ENCODE data around the gene MUC12. TPM values are rescaled to one million over a fixed set of nuclear protein-coding genes. Genes with fewer than 3 reads are reported as not detected.
A peak's percentile ranks its signal among the peaks of the same experiment; 100 is the strongest.

The MUC12 gene
- total RNA-seq, 4 donors from 2014 or later, result 4.8 to 31.8 (median 9.0) TPM

GRCh38 chr7:100967292-100967863 is 2.0 kb upstream of the MUC12 start:
- no peak for TF ChIP-seq POLR2A (IDR thresholded peaks at IDR 0.05)
- no peak for TF ChIP-seq CTCF (IDR thresholded peaks at IDR 0.05)
- DNase-seq, result peak in 1 of 3 donors; percentile 60
- Histone ChIP-seq H3K9me3 (no peaks in the 10 kb centered on the region), H3K27ac (peak overlapping the region in 3 of 4 donors; percentile 70 to 85 (median 73)), H3K27me3 (peaks cover 0 to 28% of the 10 kb centered on the region in 2 donors), H3K4me3 (peak overlapping the region in 3 of 4 donors; percentile 28 to 62 (median 46)), H3K4me1 (peaks cover 0 to 33% (median 8%) of the 10 kb centered on the region in 4 donors), H3K36me3 (peaks cover 0 to 14% (median 0%) of the 10 kb centered on the region in 3 donors)

GRCh38 chr7:100968031-100968430 is 1.3 kb upstream of the MUC12 start:
- peak overlapping the region in 2 of 4 donors; percentile 5 to 85 for H3K27ac ChIP-seq
- H3K4me1 ChIP-seq, result peaks cover 0 to 33% (median 8%) of the 10 kb centered on the region in 4 donors
- TF ChIP-seq CTCF (IDR thresholded peaks at IDR 0.05) (no peak), POLR2A (IDR thresholded peaks at IDR 0.05) (no peak)
- peaks cover 0 to 28% of the 10 kb centered on the region in 2 donors for H3K27me3 ChIP-seq
- no peak for DNase-seq
- H3K9me3 ChIP-seq, result no peaks in the 10 kb centered on the region
- peak overlapping the region in 1 of 4 donors; percentile 46 for H3K4me3 ChIP-seq
- H3K36me3 ChIP-seq, result peaks cover 0 to 14% (median 0%) of the 10 kb centered on the region in 3 donors

GRCh38 chr7:100968650-100969049 is 715 bp upstream of the MUC12 start:
- Histone ChIP-seq H3K4me3 (peak overlapping the region in 2 of 4 donors; percentile 2), H3K27ac (peak overlapping the region in 3 of 4 donors; percentile 5 to 49 (median 23)), H3K4me1 (peaks cover 0 to 33% (median 8%) of the 10 kb centered on the region in 4 donors), H3K27me3 (peaks cover 0 to 28% of the 10 kb centered on the region in 2 donors), H3K36me3 (peaks cover 0 to 14% (median 0%) of the 10 kb centered on the region in 3 donors), H3K9me3 (no peaks in the 10 kb centered on the region)
- TF ChIP-seq CTCF (IDR thresholded peaks at IDR 0.05) (no peak), POLR2A (IDR thresholded peaks at IDR 0.05) (no peak)
- DNase-seq, result peak in 1 of 3 donors; percentile 65

GRCh38 chr7:100971111-100972001 is 2.0 kb downstream of the MUC12 start:
- Histone ChIP-seq H3K4me1 (peaks cover 0 to 25% (median 4%) of the 10 kb centered on the region in 4 donors), H3K36me3 (peaks cover 0 to 6% (median 0%) of the 10 kb centered on the region in 3 donors), H3K27me3 (peaks cover 0 to 9% of the 10 kb centered on the region in 2 donors), H3K27ac (no peak overlapping the region), H3K9me3 (no peaks in the 10 kb centered on the region), H3K4me3 (no peak overlapping the region)
- TF ChIP-seq POLR2A (IDR thresholded peaks at IDR 0.05), result no peak
- no peak for TF ChIP-seq CTCF (IDR thresholded peaks at IDR 0.05)
- no peak for DNase-seq

GRCh38 chr7:100972002-100972347 is 2.6 kb downstream of the MUC12 start:
- Histone ChIP-seq H3K27ac (no peak overlapping the region), H3K27me3 (peaks cover 0 to 3% of the 10 kb centered on the region in 2 donors), H3K4me3 (no peak overlapping the region), H3K36me3 (peaks cover 0 to 3% (median 0%) of the 10 kb centered on the region in 3 donors), H3K9me3 (no peaks in the 10 kb centered on the region), H3K4me1 (peaks cover 0 to 19% (median 2%) of the 10 kb centered on the region in 4 donors)
- no peak for TF ChIP-seq CTCF (IDR thresholded peaks at IDR 0.05)
- no peak for TF ChIP-seq POLR2A (IDR thresholded peaks at IDR 0.05)
- no peak for DNase-seq
